Measurements from ENCODE around the gene KRT1.

- TF ChIP-seq CTCF (IDR thresholded peaks at IDR 0.05) (no peak), ZBTB33 (IDR thresholded peaks at IDR 0.05; ENCODE audit: borderline replicate concordance, low read depth) (no peak), GABPA (IDR thresholded peaks at IDR 0.05; ENCODE audit: low read depth) (no peak)
These were observed 7.0 kb downstream of the KRT1 start for GRCh38 chr12:52673217-52673616.
